Measurements from ENCODE around the gene UBE2Q2. TPM values are rescaled to one million over a fixed set of nuclear protein-coding genes. Genes with fewer than 3 reads are reported as not detected.
A peak's percentile ranks its signal among the peaks of the same experiment; 100 is the strongest.

Gene UBE2Q2
- total and polyA plus RNA-seq, 2 experiments from 2014 or later = 44.1 to 63.6 TPM

DNA sequence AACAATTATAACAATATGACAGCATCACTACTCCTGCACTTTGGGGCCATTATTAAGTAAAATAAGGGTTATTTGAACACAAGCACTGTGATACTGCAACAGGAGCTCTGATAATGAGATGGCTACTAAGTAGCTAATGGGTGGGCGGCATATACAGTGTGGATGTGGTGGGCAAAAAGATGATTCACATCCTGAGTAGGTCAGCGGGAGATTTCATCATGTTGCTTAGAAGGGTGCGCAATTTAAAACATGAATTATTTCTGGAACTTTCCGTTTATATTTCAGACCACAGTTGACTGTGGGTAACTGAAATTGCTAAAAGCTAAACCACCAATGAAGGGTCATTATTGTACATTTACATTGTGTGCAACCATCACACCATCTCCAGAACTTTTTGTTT lies 102.7 kb downstream of the UBE2Q2 start:
- H3K27me3 ChIP-seq (replicated peaks; ENCODE audit: insufficient read depth) = no peaks in the 10 kb centered on the region
- peak overlapping the region; percentile 3 for H3K4me2 ChIP-seq (ENCODE audit: unreplicated experiment)
- H3K36me3 ChIP-seq (ENCODE audit: low read depth) = no peaks in the 10 kb centered on the region
- H4K20me1 ChIP-seq (ENCODE audit: insufficient read depth) = no peaks in the 10 kb centered on the region
- no peaks in the 10 kb centered on the region for H3K9me2 ChIP-seq (ENCODE audit: insufficient read depth)
- no peaks in the 10 kb centered on the region for H3K9me3 ChIP-seq (ENCODE audit: low read depth)
- DNase-seq = peak; percentile 78
- TF ChIP-seq EZH2phosphoT487 (IDR thresholded peaks at IDR 0.05; ENCODE audit: insufficient read depth, low read depth) (no peak), EZH2 (IDR thresholded peaks at IDR 0.05; ENCODE audit: insufficient read depth, poor library complexity, severe bottlenecking) (no peak)
- no peak overlapping the region for H3K9ac ChIP-seq
- peaks cover 56% of the 10 kb centered on the region for H3F3A ChIP-seq (ENCODE audit: insufficient read depth)
- H3K4me1 ChIP-seq (ENCODE audit: insufficient read depth) = peaks cover 37% of the 10 kb centered on the region
- 45 to 51% methylated on average over 4 of the region's 4 CpGs for WGBS, 2 experiments (ENCODE audit: low coverage in 1 of 2, low lambda C conversion rate in 2 of 2, missing lambda C conversion rate in 2 of 2)
- no peaks in the 10 kb centered on the region for H3K79me2 ChIP-seq (ENCODE audit: insufficient read depth)
- no peak overlapping the region for H2AFZ ChIP-seq
- no peak overlapping the region for H3K4me3 ChIP-seq
- H3K27ac ChIP-seq = peak overlapping the region; percentile 16; the same call in 1 of the 2 replicates
- in situ Hi-C loops (cut with MboI) = no loop called here

DNA sequence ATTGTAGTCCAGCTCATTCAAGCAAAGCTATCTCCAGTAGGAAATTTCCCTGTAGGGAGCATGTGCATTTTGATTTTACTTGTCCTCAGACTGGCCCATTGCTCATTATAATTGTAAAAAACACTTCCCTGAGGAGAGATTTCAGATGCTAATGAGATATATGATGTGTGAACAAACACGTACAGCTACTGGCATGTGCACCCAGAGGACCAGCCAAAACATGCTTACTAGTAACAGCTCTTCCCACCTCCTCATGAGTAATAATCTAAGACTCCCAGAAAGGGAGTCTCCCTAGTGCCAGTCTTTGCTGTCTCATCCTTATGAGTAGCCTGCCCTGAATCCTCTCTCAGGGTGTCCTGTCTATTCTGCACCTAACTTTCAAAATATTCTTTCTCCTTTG lies 103.8 kb downstream of the UBE2Q2 start:
- peak; percentile 96 for DNase-seq
- Histone ChIP-seq H2AFZ (no peak overlapping the region), H3F3A (ENCODE audit: insufficient read depth) (peaks cover 45% of the 10 kb centered on the region), H3K9ac (0 out of 2 replicates have a peak overlapping the region, but pooled peaks have one; percentile 3), H3K9me2 (ENCODE audit: insufficient read depth) (no peaks in the 10 kb centered on the region), H3K79me2 (ENCODE audit: insufficient read depth) (no peaks in the 10 kb centered on the region), H3K27me3 (replicated peaks; ENCODE audit: insufficient read depth) (no peaks in the 10 kb centered on the region), H3K4me2 (ENCODE audit: unreplicated experiment) (peak overlapping the region; percentile 78), H4K20me1 (ENCODE audit: insufficient read depth) (no peaks in the 10 kb centered on the region), H3K4me1 (ENCODE audit: insufficient read depth) (peaks cover 37% of the 10 kb centered on the region), H3K4me3 (no peak overlapping the region), H3K36me3 (ENCODE audit: low read depth) (no peaks in the 10 kb centered on the region), H3K27ac (peak overlapping the region; percentile 65), H3K9me3 (ENCODE audit: low read depth) (no peaks in the 10 kb centered on the region)
- 0 to 8% methylated on average over 1 of the region's 1 CpG for WGBS, 2 experiments (ENCODE audit: low coverage in 1 of 2, low lambda C conversion rate in 2 of 2, missing lambda C conversion rate in 2 of 2)
- in situ Hi-C loops (cut with MboI) = no loop called here
- no peak; the same call in none of the 2 replicates for TF ChIP-seq EZH2phosphoT487 (IDR thresholded peaks at IDR 0.05; ENCODE audit: insufficient read depth, low read depth)
- no peak for TF ChIP-seq EZH2 (IDR thresholded peaks at IDR 0.05; ENCODE audit: insufficient read depth, poor library complexity, severe bottlenecking)

DNA sequence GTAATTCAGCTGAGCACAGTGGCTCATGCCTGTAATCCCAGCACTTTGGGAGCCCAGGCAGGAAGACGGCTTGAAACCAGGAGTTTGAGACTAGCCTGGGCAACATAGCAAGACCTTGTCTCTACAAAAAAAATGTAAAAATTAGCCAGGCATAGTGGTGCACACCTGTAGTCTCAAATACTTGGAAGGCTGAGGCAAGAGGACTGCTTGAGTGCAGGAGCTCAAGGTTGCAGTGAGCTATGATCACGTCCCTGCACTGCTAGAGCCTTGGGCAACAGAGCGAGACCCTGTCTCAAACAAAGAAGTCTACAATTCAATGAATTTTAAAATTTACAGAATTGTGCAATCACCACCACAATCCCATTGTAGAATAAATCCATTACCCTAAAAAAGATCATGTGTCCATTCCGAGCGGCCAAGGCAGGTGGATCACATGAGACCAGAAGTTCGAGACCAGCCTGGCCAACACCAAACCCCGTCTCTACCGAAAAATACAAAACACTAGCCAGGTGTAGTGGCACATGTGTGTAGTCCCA lies 105.6 kb downstream of the UBE2Q2 start:
- Histone ChIP-seq H3K27me3 (replicated peaks; ENCODE audit: insufficient read depth) (no peaks in the 10 kb centered on the region), H3K4me1 (ENCODE audit: insufficient read depth) (peaks cover 33% of the 10 kb centered on the region), H3K36me3 (ENCODE audit: low read depth) (no peaks in the 10 kb centered on the region), H3K27ac (no peak overlapping the region), H3K9me3 (ENCODE audit: low read depth) (no peaks in the 10 kb centered on the region), H3F3A (ENCODE audit: insufficient read depth) (peaks cover 29% of the 10 kb centered on the region), H3K9me2 (ENCODE audit: insufficient read depth) (no peaks in the 10 kb centered on the region), H3K4me3 (no peak overlapping the region), H3K79me2 (ENCODE audit: insufficient read depth) (no peaks in the 10 kb centered on the region), H2AFZ (no peak overlapping the region), H3K9ac (no peak overlapping the region), H4K20me1 (ENCODE audit: insufficient read depth) (no peaks in the 10 kb centered on the region), H3K4me2 (ENCODE audit: unreplicated experiment) (no peak overlapping the region)
- no peak for DNase-seq
- in situ Hi-C loops (cut with MboI) = no loop called here
- WGBS, 2 experiments (ENCODE audit: low coverage in 1 of 2, low lambda C conversion rate in 2 of 2, missing lambda C conversion rate in 2 of 2) = 82 to 83% methylated on average over 8 of the region's 8 CpGs
- TF ChIP-seq EZH2 (IDR thresholded peaks at IDR 0.05; ENCODE audit: insufficient read depth, poor library complexity, severe bottlenecking) (no peak), EZH2phosphoT487 (IDR thresholded peaks at IDR 0.05; ENCODE audit: insufficient read depth, low read depth) (no peak)

Small RNAs within 50 kb of the gene (small RNA-seq; reads per million reads assigned to genes)
- gene RN7SL510P (ENCODE audit: low read depth, low replicate concordance) = not detected

Other genes with a start within 250 kb of the UBE2Q2 start
- gene SNUPN, start 217.7 kb upstream of the UBE2Q2 start, total RNA-seq (2014; rRNA removed; shearing (Covaris generic)) = 31.9 and 33.5 TPM in 2 replicates
- 38.0 and 41.5 TPM in 2 replicates for gene SNUPN, start 217.7 kb upstream of the UBE2Q2 start, polyA plus RNA-seq (2016; fragmentation: Nextera tagmentation; extraction: Ambion mirVana)
- 138 and 154 TPM in 2 replicates for gene IMP3, start 203.2 kb upstream of the UBE2Q2 start, total RNA-seq (2014; rRNA removed; shearing (Covaris generic))
- gene IMP3, start 203.2 kb upstream of the UBE2Q2 start, polyA plus RNA-seq (2016; fragmentation: Nextera tagmentation; extraction: Ambion mirVana) = 103 and 105 TPM in 2 replicates
- 22.9 and 28.7 TPM in 2 replicates for gene SNX33, start 195.5 kb upstream of the UBE2Q2 start, total RNA-seq (2014; rRNA removed; shearing (Covaris generic))
- gene SNX33, start 195.5 kb upstream of the UBE2Q2 start, polyA plus RNA-seq (2016; fragmentation: Nextera tagmentation; extraction: Ambion mirVana) = 13.0 and 13.1 TPM in 2 replicates
- 25.8 and 27.6 TPM in 2 replicates for gene CSPG4, start 130.6 kb upstream of the UBE2Q2 start, total RNA-seq (2014; rRNA removed; shearing (Covaris generic))
- gene CSPG4, start 130.6 kb upstream of the UBE2Q2 start, polyA plus RNA-seq (2016; fragmentation: Nextera tagmentation; extraction: Ambion mirVana) = 5.3 and 5.6 TPM in 2 replicates
- 35.7 and 37.8 TPM in 2 replicates for gene FBXO22, start 60.4 kb downstream of the UBE2Q2 start, total RNA-seq (2014; rRNA removed; shearing (Covaris generic))
- 49.8 and 56.1 TPM in 2 replicates for gene FBXO22, start 60.4 kb downstream of the UBE2Q2 start, polyA plus RNA-seq (2016; fragmentation: Nextera tagmentation; extraction: Ambion mirVana)
- gene NRG4, start 169.0 kb downstream of the UBE2Q2 start, total RNA-seq (2014; rRNA removed; shearing (Covaris generic)) = not detected in 2 replicates
- 0.11 TPM in 1 of 2 replicates, not detected in the other for gene NRG4, start 169.0 kb downstream of the UBE2Q2 start, polyA plus RNA-seq (2016; fragmentation: Nextera tagmentation; extraction: Ambion mirVana)
- gene TMEM266, start 216.5 kb downstream of the UBE2Q2 start, total RNA-seq (2014; rRNA removed; shearing (Covaris generic)) = 0.38 TPM in 1 of 2 replicates, not detected in the other
- gene TMEM266, start 216.5 kb downstream of the UBE2Q2 start, polyA plus RNA-seq (2016; fragmentation: Nextera tagmentation; extraction: Ambion mirVana) = 0.10 TPM in 1 of 2 replicates, not detected in the other